Peyer's patch (tissue), 4 donors: ENCODE data around the gene KLHL7. TPM values are rescaled to one million over a fixed set of nuclear protein-coding genes. Genes with fewer than 3 reads are reported as not detected.

Experiments used
- DNase-seq, 3 donors: peaks; one replicate each; pipeline ENCODE4 v3.0.0-alpha.2; 2017 to 2019
- H3K27ac ChIP-seq, 4 donors: fragments of 200-600 bp; sonication (generic); one replicate each; pipeline ENCODE4 v1.5.1; 2016 to 2019
- H3K27me3 ChIP-seq, 2 donors: fragments of 200-600 bp; sonication (generic); one replicate each; pipeline ENCODE4 v1.5.1; 2019
- H3K36me3 ChIP-seq, 3 donors: fragments of 200-600 bp; sonication (generic); one replicate each; pipeline ENCODE4 v1.5.1; 2016 to 2019
- H3K4me1 ChIP-seq, 4 donors: fragments of 200-600 bp; sonication (generic); one replicate each; pipeline ENCODE4 v1.5.1; 2016 to 2019
- H3K4me3 ChIP-seq, 4 donors: fragments of 200-600 bp; sonication (generic); 1 replicate in 3 of 4; 2 replicates in 1 of 4; pipeline ENCODE4 v1.5.1; 2016 to 2019; ENCODE audit warnings: mild to moderate bottlenecking in 1 of 4
- H3K9me3 ChIP-seq, 4 donors: fragments of 200-600 bp; sonication (generic); one replicate each; pipeline ENCODE4 v1.5.1; 2016 to 2019; ENCODE audit warnings: mild to moderate bottlenecking in 1 of 4
- CTCF ChIP-seq, 6 experiments: fragments of 450-650 bp in 4 of 6; fragments of 200-600 bp in 2 of 6; sonication (generic) in 1 of 6; IDR thresholded peaks; one replicate each; pipeline ENCODE4 v1.5.1; 2017 to 2019; ENCODE audit warnings: antibody characterized with exemption in 6 of 6, mild to moderate bottlenecking in 3 of 6, moderate library complexity in 1 of 6
- POLR2A ChIP-seq, 2 donors: fragments of 450-650 bp; IDR thresholded peaks; one replicate each; pipeline ENCODE4 v1.5.1; 2017; ENCODE audit warnings: antibody characterized with exemption in 2 of 2, mild to moderate bottlenecking in 2 of 2, moderate library complexity in 2 of 2
- total RNA-seq, 4 donors: library from RNA; depleted of rRNA; stranded (reverse); fragments of >200 nt; gene quantifications; one replicate each; pipeline ENCODE4 v1.1.0, GENCODE V29; 2016

KLHL7 gene
- total RNA-seq, 4 donors from 2014 or later = 16.7 to 53.6 (median 23.1) TPM

- Histone ChIP-seq H3K27me3 (no peaks in the 10 kb centered on the region), H3K9me3 (no peaks in the 10 kb centered on the region), H3K27ac (no peak overlapping the region), H3K4me1 (no peaks in the 10 kb centered on the region), H3K36me3 (no peaks in the 10 kb centered on the region), H3K4me3 (no peak overlapping the region)
- TF ChIP-seq CTCF (IDR thresholded peaks at IDR 0.05) (no peak), POLR2A (IDR thresholded peaks at IDR 0.05) (no peak)
- DNase-seq = no peak
Measured at GRCh38 chr7:23076772-23077171, 28.8 kb upstream of the KLHL7 start.

GRCh38 chr7:23093111-23093510 lies 12.5 kb upstream of the KLHL7 start:
- Histone ChIP-seq H3K27me3 (no peaks in the 10 kb centered on the region), H3K4me1 (no peaks in the 10 kb centered on the region), H3K9me3 (no peaks in the 10 kb centered on the region), H3K36me3 (no peaks in the 10 kb centered on the region), H3K27ac (no peak overlapping the region), H3K4me3 (no peak overlapping the region)
- TF ChIP-seq CTCF (IDR thresholded peaks at IDR 0.05) (no peak), POLR2A (IDR thresholded peaks at IDR 0.05) (no peak)
- no peak for DNase-seq

- Histone ChIP-seq H3K27me3 (no peaks in the 10 kb centered on the region), H3K4me3 (no peak overlapping the region), H3K27ac (no peak overlapping the region), H3K9me3 (no peaks in the 10 kb centered on the region), H3K4me1 (no peaks in the 10 kb centered on the region), H3K36me3 (no peaks in the 10 kb centered on the region)
- TF ChIP-seq CTCF (IDR thresholded peaks at IDR 0.05) = no peak
- TF ChIP-seq POLR2A (IDR thresholded peaks at IDR 0.05) = no peak
- DNase-seq = no peak
Measured at GRCh38 chr7:23093546-23093945, 12.0 kb upstream of the KLHL7 start.

GRCh38 chr7:23096518-23097290 lies 8.9 kb upstream of the KLHL7 start:
- H3K27ac ChIP-seq = no peak overlapping the region
- no peak overlapping the region for H3K4me3 ChIP-seq
- H3K4me1 ChIP-seq = no peaks in the 10 kb centered on the region
- H3K36me3 ChIP-seq = no peaks in the 10 kb centered on the region
- no peaks in the 10 kb centered on the region for H3K9me3 ChIP-seq
- H3K27me3 ChIP-seq = no peaks in the 10 kb centered on the region
- DNase-seq = no peak
- no peak for TF ChIP-seq CTCF (IDR thresholded peaks at IDR 0.05)
- TF ChIP-seq POLR2A (IDR thresholded peaks at IDR 0.05) = no peak

GRCh38 chr7:23098029-23098428 lies 7.6 kb upstream of the KLHL7 start:
- Histone ChIP-seq H3K4me3 (no peak overlapping the region), H3K27ac (no peak overlapping the region), H3K36me3 (no peaks in the 10 kb centered on the region), H3K27me3 (no peaks in the 10 kb centered on the region), H3K4me1 (no peaks in the 10 kb centered on the region), H3K9me3 (no peaks in the 10 kb centered on the region)
- TF ChIP-seq POLR2A (IDR thresholded peaks at IDR 0.05) (no peak), CTCF (IDR thresholded peaks at IDR 0.05) (no peak)
- DNase-seq = no peak
